Measurements from ENCODE around the gene ENTPD3.

DNA sequence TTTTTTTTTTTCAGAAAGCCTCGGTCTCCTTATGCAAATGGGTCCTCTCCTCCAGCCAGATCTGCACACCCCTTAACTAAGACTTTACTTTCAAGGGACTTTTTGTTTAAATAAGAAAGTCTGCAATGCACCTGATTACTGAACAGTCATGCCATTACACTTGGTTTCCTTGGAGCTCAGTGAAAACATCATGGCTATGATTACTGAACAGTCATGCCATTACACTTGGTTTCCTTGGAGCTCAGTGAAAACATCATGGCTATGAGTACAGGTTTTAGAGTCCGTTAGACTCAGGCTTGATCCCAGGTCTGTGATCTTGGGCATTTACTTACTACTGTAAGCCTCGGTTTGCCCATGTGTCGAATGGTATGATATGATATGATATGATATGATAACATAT lies 10.1 kb downstream of the ENTPD3 start:
- no peak for TF ChIP-seq ZNF274 (IDR thresholded peaks at IDR 0.05; ENCODE audit: low read depth, low read length)
- no peak for TF ChIP-seq SUZ12 (IDR thresholded peaks at IDR 0.05; ENCODE audit: extremely low read depth, insufficient read depth, insufficient read length)
